HG03066 (cell line): ENCODE data around the gene ARHGEF28.

ENCODE experiments used
- ATAC-seq: cut with Tn5 transposase; IDR thresholded peaks from one replicate; pipeline ENCODE4 v1.9.1; 2021; ENCODE audit warnings: low read depth; ENCODE audit not compliant: unreplicated experiment

Gene ARHGEF28

GRCh38 chr5:73948720-73949119 lies 322.7 kb downstream of the ARHGEF28 start:
- ATAC-seq = no peak

- ATAC-seq = no peak
Observed at GRCh38 chr5:73950441-73950873, 324.5 kb downstream of the ARHGEF28 start.

- ATAC-seq = no peak
Observed at GRCh38 chr5:73950912-73951430, 325.0 kb downstream of the ARHGEF28 start.

GRCh38 chr5:73952872-73953271 lies 326.9 kb downstream of the ARHGEF28 start:
- ATAC-seq = no peak

GRCh38 chr5:73954381-73954780 lies 328.4 kb downstream of the ARHGEF28 start:
- ATAC-seq = no peak

- no peak for ATAC-seq
Observed at GRCh38 chr5:73955271-73955846, 329.4 kb downstream of the ARHGEF28 start.

- ATAC-seq = no peak
Observed at GRCh38 chr5:73957397-73958001, 331.5 kb downstream of the ARHGEF28 start.

- ATAC-seq = no peak
Observed at GRCh38 chr5:73958037-73958436, 332.0 kb downstream of the ARHGEF28 start.

- no peak for ATAC-seq
Observed at GRCh38 chr5:73960023-73960422, 334.0 kb downstream of the ARHGEF28 start.

- ATAC-seq = no peak
Observed at GRCh38 chr5:73960426-73960825, 334.4 kb downstream of the ARHGEF28 start.

GRCh38 chr5:73962801-73963425 lies 336.9 kb downstream of the ARHGEF28 start:
- ATAC-seq = no peak

- no peak for ATAC-seq
Observed at GRCh38 chr5:73964352-73964865, 338.4 kb downstream of the ARHGEF28 start.

GRCh38 chr5:73966451-73966850 lies 340.5 kb downstream of the ARHGEF28 start:
- ATAC-seq = no peak

GRCh38 chr5:73967347-73967746 lies 341.4 kb downstream of the ARHGEF28 start:
- no peak for ATAC-seq

GRCh38 chr5:73968246-73968645 lies 342.2 kb downstream of the ARHGEF28 start:
- no peak for ATAC-seq

- ATAC-seq = no peak
Observed at GRCh38 chr5:73968729-73969128, 342.7 kb downstream of the ARHGEF28 start.

GRCh38 chr5:73969195-73970036 lies 343.4 kb downstream of the ARHGEF28 start:
- ATAC-seq = no peak

GRCh38 chr5:73971326-73971725 lies 345.3 kb downstream of the ARHGEF28 start:
- no peak for ATAC-seq

- no peak for ATAC-seq
Observed at GRCh38 chr5:73973135-73973534, 347.1 kb downstream of the ARHGEF28 start.

- no peak for ATAC-seq
Observed at GRCh38 chr5:73974871-73975360, 348.9 kb downstream of the ARHGEF28 start.

GRCh38 chr5:73975845-73976244 lies 349.8 kb downstream of the ARHGEF28 start:
- no peak for ATAC-seq
